Measurements from ENCODE around the gene STIM2. TPM values are rescaled to one million over a fixed set of nuclear protein-coding genes. Genes with fewer than 3 reads are reported as not detected.

Gene STIM2
- total RNA-seq, 2 donors from 2014 or later: 23.2 to 24.5 TPM

GRCh38 chr4:26839016-26839415 is 21.6 kb upstream of the STIM2 start:
- H3K27ac ChIP-seq (ENCODE audit: low read depth, low read length): no peak overlapping the region
- TF ChIP-seq, protein P1, sequence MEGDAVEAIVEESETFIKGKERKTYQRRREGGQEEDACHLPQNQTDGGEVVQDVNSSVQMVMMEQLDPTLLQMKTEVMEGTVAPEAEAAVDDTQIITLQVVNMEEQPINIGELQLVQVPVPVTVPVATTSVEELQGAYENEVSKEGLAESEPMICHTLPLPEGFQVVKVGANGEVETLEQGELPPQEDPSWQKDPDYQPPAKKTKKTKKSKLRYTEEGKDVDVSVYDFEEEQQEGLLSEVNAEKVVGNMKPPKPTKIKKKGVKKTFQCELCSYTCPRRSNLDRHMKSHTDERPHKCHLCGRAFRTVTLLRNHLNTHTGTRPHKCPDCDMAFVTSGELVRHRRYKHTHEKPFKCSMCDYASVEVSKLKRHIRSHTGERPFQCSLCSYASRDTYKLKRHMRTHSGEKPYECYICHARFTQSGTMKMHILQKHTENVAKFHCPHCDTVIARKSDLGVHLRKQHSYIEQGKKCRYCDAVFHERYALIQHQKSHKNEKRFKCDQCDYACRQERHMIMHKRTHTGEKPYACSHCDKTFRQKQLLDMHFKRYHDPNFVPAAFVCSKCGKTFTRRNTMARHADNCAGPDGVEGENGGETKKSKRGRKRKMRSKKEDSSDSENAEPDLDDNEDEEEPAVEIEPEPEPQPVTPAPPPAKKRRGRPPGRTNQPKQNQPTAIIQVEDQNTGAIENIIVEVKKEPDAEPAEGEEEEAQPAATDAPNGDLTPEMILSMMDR (conservative IDR thresholded peaks at IDR 0.05): no peak

GRCh38 chr4:26839534-26839951 is 21.1 kb upstream of the STIM2 start:
- TF ChIP-seq, protein P1 (conservative IDR thresholded peaks at IDR 0.05): no peak
- no peaks in the 10 kb centered on the region for H3K27me3 Mint-ChIP-seq (ENCODE audit: insufficient read depth)
- H3K27ac Mint-ChIP-seq: no peak overlapping the region
- Histone ChIP-seq H3K36me3 (ENCODE audit: control insufficient read depth, insufficient read depth, low read length) (no peaks in the 10 kb centered on the region), H3K27me3 (ENCODE audit: control insufficient read depth, insufficient read depth, low read length, poor library complexity, severe bottlenecking) (no peaks in the 10 kb centered on the region), H3K4me1 (ENCODE audit: control insufficient read depth, insufficient read depth, low read length) (no peaks in the 10 kb centered on the region), H3K4me3 (ENCODE audit: low read length) (no peak overlapping the region), H3K27ac (ENCODE audit: low read depth, low read length) (no peak overlapping the region), H3K9ac (ENCODE audit: extremely low read depth, low read length, poor library complexity, severe bottlenecking) (no peak overlapping the region), H3K9me3 (ENCODE audit: control insufficient read depth, low read length) (peaks cover 4% of the 10 kb centered on the region)
- 85 to 90% methylated on average over 2 to 5 of the region's 5 CpGs for WGBS, 2 experiments (ENCODE audit: insufficient coverage in 1 of 2, insufficient read length in 1 of 2)
- H3K4me3 Mint-ChIP-seq: no peak overlapping the region
- no peaks in the 10 kb centered on the region for H3K36me3 Mint-ChIP-seq (ENCODE audit: low read depth)
- H3K9me3 Mint-ChIP-seq: no peaks in the 10 kb centered on the region
- DNase-seq: no peak
- peaks cover 6% of the 10 kb centered on the region for H3K4me1 Mint-ChIP-seq

More at GRCh38 chr4:26839016-26839415, 21.6 kb upstream of the STIM2 start:
- Histone ChIP-seq H3K9me3 (ENCODE audit: control insufficient read depth, low read length) (peaks cover 4% of the 10 kb centered on the region), H3K36me3 (ENCODE audit: control insufficient read depth, insufficient read depth, low read length) (no peaks in the 10 kb centered on the region), H3K4me3 (ENCODE audit: low read length) (no peak overlapping the region), H3K4me1 (ENCODE audit: control insufficient read depth, insufficient read depth, low read length) (no peaks in the 10 kb centered on the region), H3K27me3 (ENCODE audit: control insufficient read depth, insufficient read depth, low read length, poor library complexity, severe bottlenecking) (no peaks in the 10 kb centered on the region), H3K9ac (ENCODE audit: extremely low read depth, low read length, poor library complexity, severe bottlenecking) (no peak overlapping the region)
- Mint-ChIP-seq H3K4me3 (no peak overlapping the region), H3K27ac (no peak overlapping the region), H3K36me3 (ENCODE audit: low read depth) (no peaks in the 10 kb centered on the region), H3K9me3 (no peaks in the 10 kb centered on the region), H3K4me1 (peaks cover 6% of the 10 kb centered on the region), H3K27me3 (ENCODE audit: insufficient read depth) (no peaks in the 10 kb centered on the region)
- 95 to 98% methylated on average over 4 to 5 of the region's 5 CpGs for WGBS, 2 experiments (ENCODE audit: insufficient coverage in 1 of 2, insufficient read length in 1 of 2)
- no peak for DNase-seq

GRCh38 chr4:26840786-26841185 is 19.9 kb upstream of the STIM2 start:
- Mint-ChIP-seq H3K4me3 (no peak overlapping the region), H3K27ac (no peak overlapping the region), H3K4me1 (peaks cover 6% of the 10 kb centered on the region), H3K36me3 (ENCODE audit: low read depth) (no peaks in the 10 kb centered on the region), H3K27me3 (ENCODE audit: insufficient read depth) (no peaks in the 10 kb centered on the region), H3K9me3 (no peaks in the 10 kb centered on the region)
- WGBS, 2 experiments (ENCODE audit: insufficient coverage in 1 of 2, insufficient read length in 1 of 2): 92 to 94% methylated on average over 2 to 4 of the region's 5 CpGs
- Histone ChIP-seq H3K36me3 (ENCODE audit: control insufficient read depth, insufficient read depth, low read length) (no peaks in the 10 kb centered on the region), H3K9ac (ENCODE audit: extremely low read depth, low read length, poor library complexity, severe bottlenecking) (no peak overlapping the region), H3K9me3 (ENCODE audit: control insufficient read depth, low read length) (no peaks in the 10 kb centered on the region), H3K4me1 (ENCODE audit: control insufficient read depth, insufficient read depth, low read length) (no peaks in the 10 kb centered on the region), H3K27me3 (ENCODE audit: control insufficient read depth, insufficient read depth, low read length, poor library complexity, severe bottlenecking) (no peaks in the 10 kb centered on the region), H3K27ac (ENCODE audit: low read depth, low read length) (no peak overlapping the region), H3K4me3 (ENCODE audit: low read length) (no peak overlapping the region)
- TF ChIP-seq, protein P1 (conservative IDR thresholded peaks at IDR 0.05): no peak
- no peak for DNase-seq
